ENCODE data around the gene SMIM27. TPM values are rescaled to one million over a fixed set of nuclear protein-coding genes. Genes with fewer than 3 reads are reported as not detected.

The SMIM27 gene
- total and polyA plus RNA-seq, 12 donors, result 2.6 to 34.3 (median 17.6) TPM

- TF ChIP-seq POLR2A (IDR thresholded peaks at IDR 0.05), result no peak
- TF ChIP-seq CTCF (IDR thresholded peaks at IDR 0.05), result no peak
- no peaks in the 10 kb centered on the region for H3K27me3 ChIP-seq
- no peak for DNase-seq
- intact Hi-C loops (cut with DNase I), result loop anchor here (5.0 kb wide), 2 partner anchors 387 to 392 kb away; no protein-coding TSS in a partner anchor
- no peaks in the 10 kb centered on the region for H3K9me3 ChIP-seq (replicated peaks in 1 of 3)
- H3K27ac ChIP-seq, result no peak overlapping the region
- H3K4me3 ChIP-seq, result no peak overlapping the region
- H3K36me3 ChIP-seq (replicated peaks in 1 of 2), result no peaks in the 10 kb centered on the region
- H3K4me1 ChIP-seq (replicated peaks in 1 of 2), result no peaks in the 10 kb centered on the region
- WGBS, 4 donors, result 11 to 15% (median 12%) methylated on average over 3 of the region's 3 CpGs
These were observed 28.6 kb downstream of the SMIM27 start for GRCh38 chr9:32580631-32581300.

GRCh38 chr9:32581512-32582143 lies 29.5 kb downstream of the SMIM27 start:
- Histone ChIP-seq H3K27ac (no peak overlapping the region), H3K27me3 (no peaks in the 10 kb centered on the region), H3K36me3 (replicated peaks in 1 of 2) (no peaks in the 10 kb centered on the region), H3K4me1 (replicated peaks in 1 of 2) (no peaks in the 10 kb centered on the region), H3K4me3 (no peak overlapping the region), H3K9me3 (replicated peaks in 1 of 3) (no peaks in the 10 kb centered on the region)
- intact Hi-C loops (cut with DNase I), result loop anchor here (5.0 kb wide), 2 partner anchors 386 to 391 kb away; no protein-coding TSS in a partner anchor
- TF ChIP-seq POLR2A (IDR thresholded peaks at IDR 0.05), result no peak
- TF ChIP-seq CTCF (IDR thresholded peaks at IDR 0.05), result peak; percentile 12 to 49 (median 36)
- DNase-seq, result peak in 5 of 7 donors; percentile 29 to 67 (median 45)
- WGBS, 4 donors, result 25 to 32% (median 29%) methylated on average over 3 of the region's 3 CpGs

GRCh38 chr9:32584784-32585183 lies 32.7 kb downstream of the SMIM27 start:
- H3K36me3 ChIP-seq (replicated peaks in 1 of 2), result no peaks in the 10 kb centered on the region
- H3K27ac ChIP-seq, result no peak overlapping the region
- no peaks in the 10 kb centered on the region for H3K4me1 ChIP-seq (replicated peaks in 1 of 2)
- intact Hi-C loops (cut with DNase I), result loop anchor here (5.0 kb wide), 2 partner anchors 383 to 388 kb away; no protein-coding TSS in a partner anchor
- H3K27me3 ChIP-seq, result no peaks in the 10 kb centered on the region
- no peak for DNase-seq
- H3K9me3 ChIP-seq (replicated peaks in 1 of 3), result no peaks in the 10 kb centered on the region
- TF ChIP-seq CTCF (IDR thresholded peaks at IDR 0.05) (no peak), POLR2A (IDR thresholded peaks at IDR 0.05) (no peak)
- 28 to 41% (median 34%) methylated on average over 2 of the region's 2 CpGs for WGBS, 4 donors
- no peak overlapping the region for H3K4me3 ChIP-seq

- DNase-seq, result no peak
- Histone ChIP-seq H3K9me3 (replicated peaks in 1 of 3) (no peaks in the 10 kb centered on the region), H3K27me3 (no peaks in the 10 kb centered on the region), H3K36me3 (replicated peaks in 1 of 2) (no peaks in the 10 kb centered on the region), H3K4me1 (replicated peaks in 1 of 2) (no peaks in the 10 kb centered on the region), H3K27ac (no peak overlapping the region), H3K4me3 (no peak overlapping the region)
- intact Hi-C loops (cut with DNase I), result no loop called here
- no peak for TF ChIP-seq CTCF (IDR thresholded peaks at IDR 0.05)
- TF ChIP-seq POLR2A (IDR thresholded peaks at IDR 0.05), result no peak
These were observed 35.8 kb downstream of the SMIM27 start for GRCh38 chr9:32587901-32588300.
